ENCODE results near the gene PPM1D. TPM values are rescaled to one million over a fixed set of nuclear protein-coding genes. Genes with fewer than 3 reads are reported as not detected.

The PPM1D gene
- total RNA-seq, 1 experiment from 2014 or later: 19.0 TPM

GRCh38 chr17:60675997-60676396 is 76.0 kb downstream of the PPM1D start:
- no peak overlapping the region for H4K8ac ChIP-seq (replicated peaks; ENCODE audit: insufficient read length, low read depth, low read length)
- H3K79me1 ChIP-seq (ENCODE audit: insufficient read depth, low read depth, low read length, poor library complexity, severe bottlenecking): no peaks in the 10 kb centered on the region
- no peak for DNase-seq
- no peaks in the 10 kb centered on the region for H3K27me3 ChIP-seq (ENCODE audit: insufficient read depth, low read length)
- H4K5ac ChIP-seq (ENCODE audit: insufficient read length, low read depth, low read length): no peak overlapping the region
- H2BK15ac ChIP-seq (ENCODE audit: low read depth, low read length): no peak overlapping the region
- H2BK12ac ChIP-seq (ENCODE audit: insufficient read length, low read depth, low read length): no peak overlapping the region
- H4K20me1 ChIP-seq (ENCODE audit: control insufficient read depth, insufficient read depth, insufficient read length): no peaks in the 10 kb centered on the region
- no peak overlapping the region for H2BK20ac ChIP-seq (ENCODE audit: low read depth, low read length, poor library complexity, severe bottlenecking)
- H3K9ac ChIP-seq (ENCODE audit: extremely low read depth, insufficient read length, low read length): no peak overlapping the region
- H2AFZ ChIP-seq (ENCODE audit: low read length): no peak overlapping the region
- Mint-ChIP-seq H3K27me3 (ENCODE audit: low read depth) (no peaks in the 10 kb centered on the region), H3K27ac (peak overlapping the region in 1 of 3 experiments; percentile 70; a peak in 1 of 7 replicates), H3K9me3 (peaks cover 0 to 1% of the 10 kb centered on the region in 2 experiments; a peak in 2 of 5 replicates), H3K4me3 (peak overlapping the region in 1 of 2 experiments; percentile 50; a peak in 3 of 5 replicates), H3K36me3 (ENCODE audit: insufficient read depth in 1 of 3, low read depth in 3 of 3) (no peaks in the 10 kb centered on the region), H3K4me1 (peaks cover 9 to 13% of the 10 kb centered on the region in 2 experiments)
- H4K91ac ChIP-seq (ENCODE audit: insufficient read length, low read depth, low read length): no peak overlapping the region
- H3K4me2 ChIP-seq (ENCODE audit: insufficient read depth, insufficient read length, low read length): no peak overlapping the region
- H3K79me2 ChIP-seq (ENCODE audit: insufficient read depth, low read length): no peaks in the 10 kb centered on the region
- no peaks in the 10 kb centered on the region for H3K4me1 ChIP-seq (ENCODE audit: insufficient read depth, low read length)
- peaks cover 9% of the 10 kb centered on the region for H3K23me2 ChIP-seq (ENCODE audit: insufficient read length, low read depth, low read length, poor library complexity, severe bottlenecking)
- no peak overlapping the region for H3K14ac ChIP-seq (ENCODE audit: insufficient read depth, low read length)
- WGBS (ENCODE audit: extremely low coverage, insufficient read length, low lambda C conversion rate): no CpG with 5 or more reads among the region's 6 CpGs
- no peak overlapping the region for H3K18ac ChIP-seq (ENCODE audit: insufficient read length, low read depth, low read length)
- no peak overlapping the region for H3K56ac ChIP-seq (ENCODE audit: insufficient read length, low read depth, low read length)
- no peak overlapping the region for H3K23ac ChIP-seq (ENCODE audit: insufficient read length, low read depth, low read length)
- no peaks in the 10 kb centered on the region for H3K9me3 ChIP-seq (ENCODE audit: control insufficient read depth, low read depth, low read length)
- H2AK5ac ChIP-seq (ENCODE audit: insufficient read length, low read length): no peak overlapping the region
- no peak for TF ChIP-seq CTCF (conservative IDR thresholded peaks at IDR 0.05)
- no peak overlapping the region for H3K4ac ChIP-seq (ENCODE audit: low read depth, low read length)
- no peak overlapping the region for H3K27ac ChIP-seq (ENCODE audit: insufficient read length, low read depth, low read length)
- no peak overlapping the region for H2BK120ac ChIP-seq (ENCODE audit: low read depth, low read length, poor library complexity, severe bottlenecking)
- H3T11ph ChIP-seq (ENCODE audit: low read length): no peak overlapping the region
- H2BK5ac ChIP-seq (ENCODE audit: insufficient read length, low read length): no peak overlapping the region
